ENCODE results near the gene NDUFA11.
"Not testable (repeated sequence)": the region's sequence is repeated elsewhere in the genome, so short reads cannot be mapped to it uniquely, and the experiment has no call there.

NDUFA11 gene

GRCh38 chr19:5854121-5854520, 49.5 kb downstream of the NDUFA11 start:
- not testable (repeated sequence) for H3K4me1 ChIP-seq (ENCODE audit: control insufficient read depth, insufficient read depth, low read length); H3K9ac ChIP-seq (ENCODE audit: low read depth, low read length); H3K9me3 ChIP-seq (ENCODE audit: control insufficient read depth, insufficient read depth, low read length); H3K4me3 ChIP-seq (ENCODE audit: low read depth, low read length); H3K36me3 ChIP-seq (ENCODE audit: control insufficient read depth, insufficient read depth, low read length); H3K27me3 ChIP-seq (ENCODE audit: control insufficient read depth, insufficient read depth, low read length)

- H3K27me3 ChIP-seq (ENCODE audit: control insufficient read depth, insufficient read depth, low read length): no peaks in the 10 kb centered on the region
- H3K4me1 ChIP-seq (ENCODE audit: control insufficient read depth, insufficient read depth, low read length): no peaks in the 10 kb centered on the region
- no peaks in the 10 kb centered on the region for H3K36me3 ChIP-seq (ENCODE audit: control insufficient read depth, insufficient read depth, low read length)
- H3K9me3 ChIP-seq (ENCODE audit: control insufficient read depth, insufficient read depth, low read length): no peaks in the 10 kb centered on the region
- H3K9ac ChIP-seq (ENCODE audit: low read depth, low read length): no peak within 1 kb of the TSS
- H3K4me3 ChIP-seq (ENCODE audit: low read depth, low read length): no peak within 1 kb of the TSS
Observed at GRCh38 chr19:5851302-5851701, 52.3 kb downstream of the NDUFA11 start, which contains the start of gene FUT3. Gene FUT3, minus strand, starts transcription at chr19:5851449.

- no peaks in the 10 kb centered on the region for H3K4me1 ChIP-seq (ENCODE audit: control insufficient read depth, insufficient read depth, low read length)
- H3K9me3 ChIP-seq (ENCODE audit: control insufficient read depth, insufficient read depth, low read length): no peaks in the 10 kb centered on the region
- no peaks in the 10 kb centered on the region for H3K36me3 ChIP-seq (ENCODE audit: control insufficient read depth, insufficient read depth, low read length)
- H3K4me3 ChIP-seq (ENCODE audit: low read depth, low read length): no peak overlapping the region
- no peak overlapping the region for H3K9ac ChIP-seq (ENCODE audit: low read depth, low read length)
- H3K27me3 ChIP-seq (ENCODE audit: control insufficient read depth, insufficient read depth, low read length): no peaks in the 10 kb centered on the region
Observed at GRCh38 chr19:5850743-5851293, 52.8 kb downstream of the NDUFA11 start.

GRCh38 chr19:5850189-5850588, 53.4 kb downstream of the NDUFA11 start:
- Histone ChIP-seq H3K9me3 (ENCODE audit: control insufficient read depth, insufficient read depth, low read length) (no peaks in the 10 kb centered on the region), H3K36me3 (ENCODE audit: control insufficient read depth, insufficient read depth, low read length) (no peaks in the 10 kb centered on the region), H3K4me1 (ENCODE audit: control insufficient read depth, insufficient read depth, low read length) (no peaks in the 10 kb centered on the region), H3K27me3 (ENCODE audit: control insufficient read depth, insufficient read depth, low read length) (no peaks in the 10 kb centered on the region), H3K4me3 (ENCODE audit: low read depth, low read length) (no peak overlapping the region), H3K9ac (ENCODE audit: low read depth, low read length) (no peak overlapping the region)

GRCh38 chr19:5848621-5849020, 55.0 kb downstream of the NDUFA11 start:
- not testable (repeated sequence) for H3K27me3 ChIP-seq (ENCODE audit: control insufficient read depth, insufficient read depth, low read length); H3K4me3 ChIP-seq (ENCODE audit: low read depth, low read length)

GRCh38 chr19:5847846-5848245, 55.7 kb downstream of the NDUFA11 start:
- H3K4me1 ChIP-seq (ENCODE audit: control insufficient read depth, insufficient read depth, low read length); H3K9me3 ChIP-seq (ENCODE audit: control insufficient read depth, insufficient read depth, low read length); H3K27me3 ChIP-seq (ENCODE audit: control insufficient read depth, insufficient read depth, low read length); H3K9ac ChIP-seq (ENCODE audit: low read depth, low read length); H3K4me3 ChIP-seq (ENCODE audit: low read depth, low read length); H3K36me3 ChIP-seq (ENCODE audit: control insufficient read depth, insufficient read depth, low read length): not testable (repeated sequence)

More at GRCh38 chr19:5848621-5849020, 55.0 kb downstream of the NDUFA11 start:
- H3K9ac ChIP-seq (ENCODE audit: low read depth, low read length); H3K4me1 ChIP-seq (ENCODE audit: control insufficient read depth, insufficient read depth, low read length); H3K9me3 ChIP-seq (ENCODE audit: control insufficient read depth, insufficient read depth, low read length); H3K36me3 ChIP-seq (ENCODE audit: control insufficient read depth, insufficient read depth, low read length): not testable (repeated sequence)

All from iPS-15b (cell line).